ENCODE results near the gene CCNG1.
A peak's percentile ranks its signal among the peaks of the same experiment; 100 is the strongest.
"Not testable (repeated sequence)": the region's sequence is repeated elsewhere in the genome, so short reads cannot be mapped to it uniquely, and the experiment has no call there.

The CCNG1 gene

GRCh38 chr5:163437309-163438182, at the start of gene CCNG1:
CCNG1 (plus strand) TSS chr5:163437595; CDS start chr5:163439257, 1,662 bp downstream.
- peak; percentile 89 for DNase-seq

- DNase-seq = no peak
Observed at GRCh38 chr5:163395792-163396191, 41.6 kb upstream of the CCNG1 start.

- not testable (repeated sequence) for DNase-seq
Observed at GRCh38 chr5:163396818-163397340, 40.5 kb upstream of the CCNG1 start.

GRCh38 chr5:163397354-163397753, 40.0 kb upstream of the CCNG1 start:
- DNase-seq = no peak

GRCh38 chr5:163399923-163400322, 37.5 kb upstream of the CCNG1 start:
- no peak for DNase-seq

- DNase-seq = no peak
Observed at GRCh38 chr5:163401271-163401670, 36.1 kb upstream of the CCNG1 start.

- no peak for DNase-seq
Observed at GRCh38 chr5:163402007-163402406, 35.4 kb upstream of the CCNG1 start.

- no peak for DNase-seq
Observed at GRCh38 chr5:163404364-163405173, 32.8 kb upstream of the CCNG1 start.

- no peak for DNase-seq
Observed at GRCh38 chr5:163407034-163407655, 30.2 kb upstream of the CCNG1 start.

GRCh38 chr5:163408311-163408923, 29.0 kb upstream of the CCNG1 start:
- DNase-seq = peak; percentile 3

- no peak for DNase-seq
Observed at GRCh38 chr5:163409384-163409783, 28.0 kb upstream of the CCNG1 start.

- DNase-seq = no peak
Observed at GRCh38 chr5:163410505-163410904, 26.9 kb upstream of the CCNG1 start.

- not testable (repeated sequence) for DNase-seq
Observed at GRCh38 chr5:163415673-163416072, 21.7 kb upstream of the CCNG1 start.

GRCh38 chr5:163424836-163425235, 12.6 kb upstream of the CCNG1 start:
- no peak for DNase-seq

- DNase-seq = not testable (repeated sequence)
Observed at GRCh38 chr5:163426128-163426527, 11.3 kb upstream of the CCNG1 start.

- no peak for DNase-seq
Observed at GRCh38 chr5:163432544-163432943, 4.9 kb upstream of the CCNG1 start.

- no peak for DNase-seq
Observed at GRCh38 chr5:163433271-163433670, 4.1 kb upstream of the CCNG1 start.

GRCh38 chr5:163434401-163434866, 3.0 kb upstream of the CCNG1 start:
- no peak for DNase-seq

GRCh38 chr5:163436515-163436914, 880 bp upstream of the CCNG1 start:
- DNase-seq = no peak

- no peak for DNase-seq
Observed at GRCh38 chr5:163437011-163437308, 435 bp upstream of the CCNG1 start.

- no peak for DNase-seq
Observed at GRCh38 chr5:163439092-163439425, 1.7 kb downstream of the CCNG1 start.

GRCh38 chr5:163440954-163441353, 3.6 kb downstream of the CCNG1 start:
- no peak for DNase-seq

GRCh38 chr5:163444526-163444925, 7.1 kb downstream of the CCNG1 start:
- no peak for DNase-seq
